Hematopoietic multipotent progenitor cell treated with erythropoietin and hydrocortisone succinate and interleukin-3 and kit ligand, for 4 days (in vitro differentiated cells): ENCODE data around the gene PDCD2L.
"Not testable (repeated sequence)": the region's sequence is repeated elsewhere in the genome, so short reads cannot be mapped to it uniquely, and the experiment has no call there.

Experiments
- DNase-seq: peaks from one replicate; pipeline ENCODE4 v3.0.0-alpha.2; 2015

PDCD2L gene

DNA sequence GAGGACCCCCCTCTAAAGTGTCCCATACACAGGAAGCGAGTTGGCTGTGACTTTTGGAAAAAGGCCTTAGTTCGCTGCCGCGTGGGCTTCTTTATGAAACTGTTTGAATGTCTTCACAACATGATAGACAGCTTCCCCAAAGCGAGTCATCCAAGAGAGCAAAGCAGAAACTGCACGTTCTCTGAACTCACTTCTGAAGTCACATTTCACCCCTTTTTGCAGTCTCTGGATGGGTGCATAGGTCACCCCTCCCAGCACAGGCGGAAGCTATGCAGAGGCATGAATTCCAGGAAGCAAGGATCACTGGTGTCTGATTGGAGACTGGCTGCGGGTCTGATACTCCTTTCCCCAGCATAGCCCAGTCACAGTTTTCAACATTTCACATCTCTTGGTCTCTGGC is 28.6 kb upstream of the PDCD2L start:
- DNase-seq: no peak

DNA sequence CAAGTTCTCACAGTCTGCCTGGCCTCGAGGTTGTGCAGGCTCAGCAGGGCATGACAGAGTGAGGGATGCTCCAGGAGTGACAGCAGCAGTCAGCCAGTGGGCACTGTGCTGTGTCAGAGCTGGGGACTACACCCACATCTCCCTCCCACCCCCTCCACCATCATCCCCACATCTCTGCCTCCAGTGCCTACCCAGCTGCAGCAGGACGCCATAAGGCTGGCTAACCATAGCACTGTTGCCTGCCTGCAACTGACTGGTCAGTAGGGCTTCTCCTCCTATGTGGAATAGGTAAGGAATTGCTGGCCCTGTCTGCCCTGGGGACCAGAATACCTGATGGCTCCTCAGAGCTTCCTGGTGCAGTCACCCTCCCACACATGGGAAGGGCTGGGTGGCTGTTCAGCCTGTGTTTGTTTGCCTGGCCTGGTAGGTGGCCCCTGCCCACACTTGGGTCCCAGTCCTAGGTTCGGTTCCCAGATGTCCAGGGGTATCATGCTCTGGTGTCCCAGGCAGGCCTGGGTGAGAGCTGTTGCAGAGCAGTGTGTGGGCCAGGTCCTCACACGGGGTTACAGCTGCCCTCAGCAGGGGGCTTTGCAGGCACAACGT is 23.5 kb upstream of the PDCD2L start:
- no peak for DNase-seq

GRCh38 chr19:34381399-34382251 is 22.6 kb upstream of the PDCD2L start:
- DNase-seq: no peak

- no peak for DNase-seq
Observed at GRCh38 chr19:34382471-34382870, 21.7 kb upstream of the PDCD2L start.

DNA sequence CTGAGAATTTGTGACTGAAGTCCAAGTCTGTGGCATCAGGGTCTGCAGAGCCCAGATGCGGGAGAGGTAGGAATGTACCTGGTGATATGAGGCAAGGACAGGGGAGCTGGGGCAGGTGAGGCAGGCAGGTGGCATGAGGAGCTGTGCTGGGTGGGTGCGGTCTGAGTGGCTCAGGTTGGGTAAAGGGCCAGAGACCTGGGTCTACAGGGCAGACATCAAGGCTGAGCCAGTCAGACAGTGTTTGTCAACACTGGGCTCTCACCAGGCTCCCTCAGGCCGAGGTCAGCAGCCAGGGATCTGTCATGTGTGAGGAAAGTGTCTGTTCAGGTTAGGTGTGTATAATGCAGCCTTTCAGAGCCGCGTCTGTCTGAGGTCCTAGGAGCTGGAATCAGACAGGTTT is 20.6 kb upstream of the PDCD2L start:
- no peak for DNase-seq

GRCh38 chr19:34386645-34387445 is 17.4 kb upstream of the PDCD2L start:
- DNase-seq: no peak

- DNase-seq: no peak
Observed at GRCh38 chr19:34387446-34387810, 16.8 kb upstream of the PDCD2L start.

GRCh38 chr19:34388745-34389144 is 15.5 kb upstream of the PDCD2L start:
- DNase-seq: not testable (repeated sequence)

DNA sequence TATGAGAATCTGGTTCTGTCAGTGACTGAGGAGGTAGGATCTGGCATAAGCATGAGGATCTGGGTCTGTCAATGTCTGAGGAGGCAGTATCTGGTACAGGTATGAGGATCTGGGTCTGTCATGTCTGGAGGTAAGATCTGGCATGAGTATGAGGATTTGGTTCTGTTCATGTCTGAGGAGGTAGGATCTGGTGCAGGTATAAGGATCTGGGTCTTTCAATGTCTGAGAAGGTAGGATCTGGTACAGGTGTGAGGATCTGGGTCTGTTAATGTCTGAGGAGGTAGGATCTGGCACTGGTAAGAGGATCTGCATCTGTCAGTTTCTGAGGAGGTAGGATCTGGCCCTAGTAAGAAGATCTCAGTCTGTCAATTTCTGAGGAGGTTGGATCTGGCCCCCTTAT is 12.4 kb upstream of the PDCD2L start:
- no peak for DNase-seq

- no peak for DNase-seq
Observed at GRCh38 chr19:34393031-34393430, 11.2 kb upstream of the PDCD2L start.

- DNase-seq: no peak
Observed at GRCh38 chr19:34393629-34394028, 10.6 kb upstream of the PDCD2L start.

DNA sequence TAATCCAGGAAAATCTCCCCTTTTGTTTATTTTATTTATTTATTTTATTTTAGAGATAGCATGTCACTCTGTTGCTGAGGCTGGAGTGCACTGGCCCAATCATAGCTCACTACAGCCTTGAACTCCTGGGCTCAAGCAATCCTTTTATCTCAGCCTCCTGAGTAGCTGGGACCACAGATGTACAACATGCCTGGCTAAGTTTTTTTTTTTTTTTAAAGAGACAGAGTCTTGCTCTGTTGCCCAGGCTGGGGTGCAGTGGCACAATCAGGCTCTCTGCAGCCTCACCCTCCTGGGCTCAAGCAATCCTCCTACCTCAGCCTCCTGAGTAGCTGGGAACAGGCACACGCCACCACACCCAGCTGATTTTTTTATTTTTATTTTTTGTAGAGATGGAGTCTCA is 6.3 kb upstream of the PDCD2L start:
- no peak for DNase-seq

GRCh38 chr19:34399886-34400285 is 4.3 kb upstream of the PDCD2L start:
- no peak for DNase-seq

DNA sequence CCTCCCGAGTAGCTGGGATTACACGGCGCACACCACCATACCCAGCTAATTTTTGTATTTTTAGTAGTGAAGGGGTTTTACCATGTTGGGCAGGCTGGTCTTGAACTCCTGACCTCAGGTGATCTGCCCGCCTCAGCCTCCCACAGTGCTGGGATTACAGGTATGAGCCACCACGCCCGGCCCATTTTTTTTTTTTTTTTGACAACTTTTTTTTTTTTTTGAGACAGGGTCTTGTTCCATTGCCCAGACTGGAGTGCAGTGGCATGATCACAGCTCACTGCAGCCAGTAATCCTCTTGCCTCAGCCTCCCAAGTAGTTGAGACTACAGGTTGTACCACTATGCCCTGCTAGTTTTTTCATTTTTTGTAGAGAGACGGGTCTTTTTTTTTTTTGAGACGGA is 3.4 kb upstream of the PDCD2L start:
- DNase-seq: not testable (repeated sequence)

- DNase-seq: no peak
Observed at GRCh38 chr19:34402074-34402600, 2.1 kb upstream of the PDCD2L start.

DNA sequence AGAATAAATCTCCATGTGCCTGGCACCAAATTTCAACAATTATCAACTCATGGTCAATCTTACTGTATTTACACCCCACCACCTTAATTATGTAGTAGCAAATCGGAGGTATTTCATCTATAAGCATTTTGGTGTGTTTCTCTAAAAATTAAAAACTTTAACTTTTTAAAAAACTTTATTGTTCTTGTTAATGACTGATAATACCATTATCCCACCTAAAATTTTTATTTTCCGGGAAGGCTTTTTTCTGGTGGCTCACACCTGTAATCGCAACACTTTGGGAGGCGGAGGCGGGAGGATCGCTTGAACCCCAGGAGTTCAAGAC is 453 bp upstream of the PDCD2L start:
- no peak for DNase-seq

DNA sequence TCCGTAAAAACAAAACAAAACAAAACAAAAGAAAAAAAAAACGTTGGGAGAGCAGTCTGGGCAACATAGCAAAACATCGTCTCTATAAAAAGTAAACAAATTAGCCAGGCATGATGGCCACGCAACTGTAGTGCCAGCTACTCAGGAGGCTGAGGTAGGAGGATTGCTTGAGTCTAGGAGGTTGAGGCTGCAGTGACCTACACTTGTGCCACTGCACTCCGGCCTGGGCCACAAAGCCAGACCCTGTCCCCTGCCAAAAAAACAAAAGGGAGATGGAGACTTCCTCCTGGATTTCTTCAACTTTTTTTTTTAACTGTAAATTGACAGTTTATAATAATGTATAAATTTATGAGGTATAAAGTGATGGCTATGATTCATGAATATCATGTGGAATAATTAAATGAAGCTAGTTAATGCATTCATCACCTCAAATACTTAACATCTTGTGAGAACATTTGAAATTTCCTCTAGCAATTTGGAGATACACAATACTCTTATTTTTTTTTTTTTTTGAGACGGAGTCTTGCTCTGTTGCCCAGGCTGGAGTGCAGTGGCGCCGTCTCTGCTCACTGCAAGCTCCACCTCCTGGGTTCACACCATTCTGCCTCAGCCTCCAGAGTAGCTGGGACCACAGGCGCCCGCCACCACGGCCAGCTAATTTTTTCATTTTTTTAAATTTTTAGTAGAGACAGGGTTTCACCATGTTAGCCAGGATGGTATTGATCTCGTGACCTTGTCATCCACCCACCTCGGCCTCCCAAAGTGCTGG is 1.9 kb downstream of the PDCD2L start:
- DNase-seq: no peak

DNA sequence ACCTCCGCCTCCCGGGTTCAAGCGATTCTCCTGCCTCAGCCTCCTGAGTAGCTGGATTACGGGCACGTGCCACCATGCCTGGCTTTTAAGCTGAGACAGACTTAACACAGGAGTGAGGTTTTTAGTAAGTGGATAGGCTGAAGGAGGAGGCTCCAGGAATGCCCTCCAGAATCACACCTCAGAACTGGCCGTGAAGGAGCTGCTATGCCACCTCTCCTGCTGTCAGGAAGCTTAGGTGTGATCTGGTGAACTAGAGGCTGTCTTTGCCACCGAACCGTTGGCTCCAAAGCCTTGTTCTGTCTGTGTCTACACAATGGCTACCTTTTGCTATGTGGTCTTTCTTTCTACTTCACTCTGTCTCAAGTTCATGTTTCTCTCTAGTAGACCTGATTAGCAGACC is 4.2 kb downstream of the PDCD2L start:
- DNase-seq: no peak

- DNase-seq: no peak
Observed at GRCh38 chr19:34409189-34410164, 5.3 kb downstream of the PDCD2L start.

DNA sequence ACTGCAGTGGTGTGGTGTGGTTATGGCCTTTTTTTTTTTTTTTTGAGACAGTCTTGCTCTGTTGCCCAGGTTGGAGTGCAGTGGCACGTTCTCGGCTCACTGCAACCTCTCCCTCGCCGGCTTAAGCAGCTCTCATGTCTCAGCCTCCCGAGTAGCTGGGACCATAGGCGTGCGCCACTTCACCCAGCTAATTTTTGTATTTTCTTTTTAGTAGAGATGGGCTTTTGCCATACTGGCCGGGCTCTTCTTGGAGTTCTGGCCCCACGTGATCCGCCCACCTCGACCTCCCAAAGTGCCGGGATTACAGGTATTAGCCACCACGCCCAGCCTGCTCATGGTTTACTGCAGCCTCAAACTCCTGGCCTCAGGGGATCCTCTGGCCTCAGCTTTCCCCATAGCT is 7.0 kb downstream of the PDCD2L start:
- no peak for DNase-seq

DNA sequence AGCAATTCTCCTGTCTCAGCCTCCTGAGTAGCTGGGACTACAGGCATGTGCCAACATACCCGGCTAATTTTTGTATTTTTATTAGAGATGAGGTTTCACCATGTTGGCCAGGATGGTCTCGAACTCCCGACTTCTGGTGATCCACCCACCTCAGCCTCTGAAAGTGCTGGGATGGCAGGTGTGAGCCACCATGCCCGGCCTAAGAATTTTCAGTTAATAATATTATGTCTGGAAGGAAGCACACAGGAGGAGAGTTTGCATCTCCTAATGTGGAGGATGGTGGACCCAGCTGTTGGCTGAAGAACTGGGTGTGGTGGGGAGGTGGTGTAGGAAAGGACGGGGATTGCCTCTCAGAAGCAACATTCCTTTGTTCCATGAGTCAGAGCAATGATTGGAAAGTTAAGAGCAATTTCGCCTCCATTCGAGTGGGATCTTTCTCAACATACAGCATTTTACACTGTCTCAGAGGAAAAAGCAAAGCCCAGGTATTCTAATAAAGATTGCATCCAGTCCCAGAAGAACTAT is 11.9 kb downstream of the PDCD2L start:
- no peak for DNase-seq

DNA sequence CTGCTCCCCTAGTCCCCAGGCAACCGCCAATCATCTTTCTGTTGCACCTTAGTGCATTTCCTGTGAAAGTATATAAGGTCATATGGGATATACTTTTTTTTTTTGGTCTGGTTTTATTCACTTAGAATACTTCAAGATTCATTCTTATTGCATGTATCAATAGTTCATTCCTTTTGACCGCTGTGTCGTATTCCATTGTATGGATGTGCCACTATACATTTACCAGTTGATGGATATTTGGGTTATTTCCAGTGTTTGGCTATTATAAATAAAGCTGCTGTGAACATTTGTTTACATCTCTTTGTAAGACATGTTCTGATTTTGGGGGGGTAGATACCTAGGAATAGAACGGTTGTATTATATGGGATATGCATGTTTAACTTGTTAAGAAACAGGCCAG is 14.1 kb downstream of the PDCD2L start:
- DNase-seq: no peak
